GM19023 (cell line): ENCODE data around the gene FOXJ3.

Experiments used
- ATAC-seq: cut with Tn5 transposase; IDR thresholded peaks from one replicate; pipeline ENCODE4 v1.9.1; 2021; ENCODE audit warnings: mild to moderate bottlenecking, moderate library complexity; ENCODE audit not compliant: unreplicated experiment

FOXJ3 gene

GRCh38 chr1:42195841-42196240 lies 139.2 kb downstream of the FOXJ3 start:
- no peak for ATAC-seq

- no peak for ATAC-seq
Observed at GRCh38 chr1:42192106-42192505, 142.9 kb downstream of the FOXJ3 start.

- no peak for ATAC-seq
Observed at GRCh38 chr1:42191319-42191718, 143.7 kb downstream of the FOXJ3 start.

- no peak for ATAC-seq
Observed at GRCh38 chr1:42189931-42190853, 144.8 kb downstream of the FOXJ3 start.

- no peak for ATAC-seq
Observed at GRCh38 chr1:42186152-42186551, 148.9 kb downstream of the FOXJ3 start.

GRCh38 chr1:42184616-42185015 lies 150.4 kb downstream of the FOXJ3 start:
- ATAC-seq = no peak

- ATAC-seq = no peak
Observed at GRCh38 chr1:42183957-42184268, 151.1 kb downstream of the FOXJ3 start.

- no peak for ATAC-seq
Observed at GRCh38 chr1:42183210-42183956, 151.7 kb downstream of the FOXJ3 start.

- ATAC-seq = no peak
Observed at GRCh38 chr1:42181687-42182086, 153.3 kb downstream of the FOXJ3 start.

GRCh38 chr1:42179900-42180329 lies 155.1 kb downstream of the FOXJ3 start:
- no peak for ATAC-seq

- ATAC-seq = no peak
Observed at GRCh38 chr1:42179275-42179674, 155.8 kb downstream of the FOXJ3 start.

GRCh38 chr1:42178249-42178648 lies 156.8 kb downstream of the FOXJ3 start:
- ATAC-seq = no peak

- no peak for ATAC-seq
Observed at GRCh38 chr1:42177541-42177981, 157.5 kb downstream of the FOXJ3 start.

GRCh38 chr1:42176902-42177519 lies 158.0 kb downstream of the FOXJ3 start:
- ATAC-seq = no peak

- ATAC-seq = no peak
Observed at GRCh38 chr1:42175314-42176054, 159.6 kb downstream of the FOXJ3 start.

GRCh38 chr1:42173961-42174735 lies 160.9 kb downstream of the FOXJ3 start:
- no peak for ATAC-seq

- ATAC-seq = no peak
Observed at GRCh38 chr1:42173155-42173933, 161.7 kb downstream of the FOXJ3 start.

- ATAC-seq = no peak
Observed at GRCh38 chr1:42172381-42173133, 162.5 kb downstream of the FOXJ3 start.
